Right lobe of liver (tissue), 6 donors: Measurements from ENCODE around the gene GAL3ST3. TPM values are rescaled to one million over a fixed set of nuclear protein-coding genes. Genes with fewer than 3 reads are reported as not detected.

Source experiments
- ATAC-seq, 4 donors: fragments of 200-7000 bp; cut with Tn5 transposase; one replicate each; pipeline ENCODE4 v1.9.1; 2020; ENCODE audit warnings: mild to moderate bottlenecking in 4 of 4, moderate library complexity in 4 of 4
- DNase-seq, 3 donors: peaks; one replicate each; pipeline ENCODE4 v3.0.0-alpha.2; 2020
- H3K27ac ChIP-seq, 3 donors: fragments of 200-600 bp; one replicate each; pipeline ENCODE4 v1.8.0; 2022
- H3K27me3 ChIP-seq, 2 donors: fragments of 200-600 bp; one replicate each; pipeline ENCODE4 v1.8.0; 2022
- H3K36me3 ChIP-seq, 4 donors: fragments of 200-600 bp; sonication (generic) in 1 of 4; one replicate each; pipeline versions ENCODE4 v1.5.1 to v1.8.0; 2017 to 2022; ENCODE audit warnings: control low read depth in 1 of 4
- H3K4me1 ChIP-seq, 4 donors: fragments of 200-600 bp; sonication (generic) in 1 of 4; one replicate each; pipeline versions ENCODE4 v1.5.1 to v1.8.0; 2017 to 2022; ENCODE audit warnings: control low read depth in 1 of 4
- H3K4me3 ChIP-seq, 3 donors: fragments of 200-600 bp; one replicate each; pipeline ENCODE4 v1.8.0; 2022
- H3K9me3 ChIP-seq, 4 donors: fragments of 200-600 bp; sonication (generic) in 1 of 4; one replicate each; pipeline versions ENCODE4 v1.5.1 to v1.8.0; 2017 to 2022; ENCODE audit warnings: control low read depth in 1 of 4
- POLR2A ChIP-seq: fragments of 450-650 bp; IDR thresholded peaks from one replicate; pipeline ENCODE4 v1.6.1; 2017; ENCODE audit warnings: antibody characterized with exemption, mild to moderate bottlenecking
- WGBS: methylation state at CpG from one replicate; pipeline ENCODE4 v1.1.6; 2018; ENCODE audit warnings: low coverage, low lambda C conversion rate; ENCODE audit not compliant: insufficient coverage; ENCODE audit errors: missing lambda C conversion rate; 5-methylcytosine and 5-hydroxymethylcytosine counted together
- intact Hi-C, 2 donors: fragments of 100-400 bp; cut with DNase I; formaldehyde crosslinking; loops; one replicate each; pipeline versions ENCODE4 v1.11.2 to v1.14.1; 2022
- total RNA-seq, 6 experiments: library from RNA; depleted of rRNA in 2 of 6; stranded (reverse); fragments of >200 nt in 2 of 6; fragmentation: NEBNext Ultra II Directional in 3 of 6; extraction: Animal tissue kit (Norgen Biotek cat#: 25700) in 3 of 6; gene quantifications; one replicate each; pipeline versions ENCODE4 v1.1.0 to v1.2.4, GENCODE V29; 2016 to 2023
- TF ChIP-seq, protein P1 (sequence below), 4 donors: fragments of 200-600 bp in 3 of 4; fragments of 450-650 bp in 1 of 4; IDR thresholded peaks; one replicate each; pipeline versions ENCODE4 v1.5.1 to v1.8.0; 2016 to 2022; ENCODE audit warnings: antibody characterized with exemption in 4 of 4, mild to moderate bottlenecking in 2 of 4
- donor health status: DM: no; HTN: yes; CAD: no.
- donor health status: DM: no; HTN: no; CAD: no.
- donor health status: DM: no; HTN: no; CAD: no.
- donor health status: DM: no; HTN: yes; CAD: no.
- donor health status: DM: no; HTN: yes; CAD: no.

The GAL3ST3 gene
- total RNA-seq, 6 experiments from 2014 or later, result not detected

DNA sequence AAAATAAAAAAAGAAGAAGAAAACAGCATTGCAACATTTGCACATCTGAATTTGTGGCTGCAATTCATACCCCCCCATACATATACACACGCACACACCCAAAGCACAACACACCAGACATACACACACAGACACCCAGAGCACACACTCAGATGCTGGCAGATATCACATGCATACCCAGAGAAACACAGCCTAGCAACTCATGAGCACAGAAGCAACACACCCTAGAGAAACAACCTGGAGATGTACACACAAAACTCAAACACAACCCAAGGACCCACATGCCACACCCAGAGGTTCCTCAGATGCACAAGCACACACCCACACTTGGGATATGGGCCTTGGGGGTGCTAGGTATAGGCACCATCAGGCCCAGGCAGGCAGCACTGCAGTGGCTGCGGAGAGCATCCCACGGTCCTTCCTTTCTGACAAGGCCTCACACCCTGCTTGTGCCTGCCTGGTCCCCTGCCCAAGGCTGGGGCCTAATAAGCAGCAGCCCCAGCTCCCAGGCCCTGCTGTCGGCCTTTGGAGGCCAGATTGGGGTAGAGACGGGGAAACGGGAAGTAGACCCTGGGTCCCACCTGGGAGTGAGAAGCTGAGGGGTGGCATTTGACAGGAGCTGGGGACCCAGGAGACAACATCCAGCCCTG, 34.0 kb downstream of the GAL3ST3 start:
- H3K27me3 ChIP-seq, result peaks cover 0 to 11% of the 10 kb centered on the region in 2 donors
- intact Hi-C loops, result no loop called here
- H3K4me1 ChIP-seq, result no peaks in the 10 kb centered on the region
- DNase-seq (no peak), ATAC-seq (no peak)
- H3K9me3 ChIP-seq, result no peaks in the 10 kb centered on the region
- no peaks in the 10 kb centered on the region for H3K36me3 ChIP-seq
- no peak overlapping the region for H3K4me3 ChIP-seq
- 87% methylated on average over 3 of the region's 6 CpGs for WGBS
- H3K27ac ChIP-seq, result no peak overlapping the region
- TF ChIP-seq, protein P1, sequence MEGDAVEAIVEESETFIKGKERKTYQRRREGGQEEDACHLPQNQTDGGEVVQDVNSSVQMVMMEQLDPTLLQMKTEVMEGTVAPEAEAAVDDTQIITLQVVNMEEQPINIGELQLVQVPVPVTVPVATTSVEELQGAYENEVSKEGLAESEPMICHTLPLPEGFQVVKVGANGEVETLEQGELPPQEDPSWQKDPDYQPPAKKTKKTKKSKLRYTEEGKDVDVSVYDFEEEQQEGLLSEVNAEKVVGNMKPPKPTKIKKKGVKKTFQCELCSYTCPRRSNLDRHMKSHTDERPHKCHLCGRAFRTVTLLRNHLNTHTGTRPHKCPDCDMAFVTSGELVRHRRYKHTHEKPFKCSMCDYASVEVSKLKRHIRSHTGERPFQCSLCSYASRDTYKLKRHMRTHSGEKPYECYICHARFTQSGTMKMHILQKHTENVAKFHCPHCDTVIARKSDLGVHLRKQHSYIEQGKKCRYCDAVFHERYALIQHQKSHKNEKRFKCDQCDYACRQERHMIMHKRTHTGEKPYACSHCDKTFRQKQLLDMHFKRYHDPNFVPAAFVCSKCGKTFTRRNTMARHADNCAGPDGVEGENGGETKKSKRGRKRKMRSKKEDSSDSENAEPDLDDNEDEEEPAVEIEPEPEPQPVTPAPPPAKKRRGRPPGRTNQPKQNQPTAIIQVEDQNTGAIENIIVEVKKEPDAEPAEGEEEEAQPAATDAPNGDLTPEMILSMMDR (IDR thresholded peaks at IDR 0.05), result no peak
- TF ChIP-seq POLR2A, result no peak

DNA sequence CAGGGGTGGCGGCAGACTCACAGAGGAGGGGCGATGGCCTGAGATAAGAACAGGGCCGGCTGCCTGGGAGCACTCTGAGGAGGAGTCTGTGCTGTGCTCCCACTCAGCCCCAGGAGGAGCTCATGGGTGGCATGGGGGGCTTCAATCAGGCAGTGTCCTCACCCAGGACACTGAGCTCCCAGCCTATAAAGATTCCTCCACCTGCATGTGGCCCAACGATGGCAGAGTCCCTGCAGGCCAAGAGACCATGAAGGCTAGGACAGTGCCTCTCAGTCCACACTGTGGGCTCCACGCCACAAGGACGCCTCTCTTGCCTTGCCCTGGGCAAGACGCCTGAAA, 35.2 kb downstream of the GAL3ST3 start:
- no peak overlapping the region for H3K4me3 ChIP-seq
- no peaks in the 10 kb centered on the region for H3K9me3 ChIP-seq
- no peak for TF ChIP-seq POLR2A
- TF ChIP-seq, protein P1 (IDR thresholded peaks at IDR 0.05), result no peak
- no CpG with 5 or more reads among the region's 7 CpGs for WGBS
- no peaks in the 10 kb centered on the region for H3K36me3 ChIP-seq
- no peak for DNase-seq
- no peak for ATAC-seq
- H3K27me3 ChIP-seq, result peaks cover 0 to 11% of the 10 kb centered on the region in 2 donors
- no peaks in the 10 kb centered on the region for H3K4me1 ChIP-seq
- intact Hi-C loops, result no loop called here
- no peak overlapping the region for H3K27ac ChIP-seq

GRCh38 chr11:66012946-66013761, 35.8 kb downstream of the GAL3ST3 start:
- no peaks in the 10 kb centered on the region for H3K4me1 ChIP-seq
- H3K36me3 ChIP-seq, result no peaks in the 10 kb centered on the region
- H3K4me3 ChIP-seq, result no peak overlapping the region
- WGBS, result 22% methylated on average over 4 of the region's 12 CpGs
- intact Hi-C loops, result no loop called here
- no peak for DNase-seq
- no peak for ATAC-seq
- peaks cover 0 to 11% of the 10 kb centered on the region in 2 donors for H3K27me3 ChIP-seq
- TF ChIP-seq, protein P1 (IDR thresholded peaks at IDR 0.05), result no peak
- TF ChIP-seq POLR2A, result no peak
- no peak overlapping the region for H3K27ac ChIP-seq
- H3K9me3 ChIP-seq, result no peaks in the 10 kb centered on the region

DNA sequence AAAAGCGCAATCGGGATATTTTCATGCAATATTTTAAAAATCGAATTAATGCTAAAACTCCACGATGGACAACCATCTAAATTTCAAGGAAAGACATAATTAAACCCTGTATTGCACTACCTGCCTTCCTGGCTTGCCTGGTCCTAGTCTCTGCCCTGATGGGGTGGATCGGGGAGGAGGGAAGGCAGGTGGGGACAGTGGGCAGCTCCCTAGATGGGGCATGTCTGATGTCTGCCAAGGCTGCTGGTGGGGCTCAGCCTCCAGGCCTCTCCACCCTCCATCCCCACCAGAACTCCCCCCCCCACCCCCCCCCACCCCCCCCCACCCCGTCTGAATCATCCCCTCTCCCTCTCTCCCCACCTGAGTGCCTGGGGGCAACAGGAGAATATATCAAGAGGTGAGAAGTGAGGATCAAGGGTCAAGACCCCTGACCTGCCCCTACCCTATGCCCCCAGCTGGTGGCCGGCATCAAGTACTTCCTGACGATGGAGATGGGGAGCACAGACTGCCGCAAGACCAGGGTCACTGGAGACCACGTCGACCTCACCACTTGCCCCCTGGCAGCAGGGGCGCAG, 36.5 kb downstream of the GAL3ST3 start:
- Histone ChIP-seq H3K4me1 (no peaks in the 10 kb centered on the region), H3K27me3 (peaks cover 0 to 11% of the 10 kb centered on the region in 2 donors), H3K36me3 (no peaks in the 10 kb centered on the region), H3K27ac (no peak overlapping the region), H3K4me3 (no peak overlapping the region), H3K9me3 (no peaks in the 10 kb centered on the region)
- DNase-seq (no peak), ATAC-seq (no peak)
- 58% methylated on average over 8 of the region's 12 CpGs for WGBS
- TF ChIP-seq, protein P1 (IDR thresholded peaks at IDR 0.05), result no peak
- TF ChIP-seq POLR2A, result no peak
- intact Hi-C loops, result no loop called here
